ENCODE results near the gene NKTR. TPM values are rescaled to one million over a fixed set of nuclear protein-coding genes. Genes with fewer than 3 reads are reported as not detected.
"Not testable (repeated sequence)": the region's sequence is repeated elsewhere in the genome, so short reads cannot be mapped to it uniquely, and the experiment has no call there.

NKTR gene
- total RNA-seq = 41.7 TPM

GRCh38 chr3:42600111-42600957 is at the start of gene NKTR:
NKTR (plus strand) TSS chr3:42600686; CDS start chr3:42601007, 321 bp downstream.
- peak; percentile 89 to 97 for DNase-seq (ENCODE audit: low spot score in 2 of 2)
- H3K9me3 ChIP-seq = no peaks in the 10 kb centered on the region
- peak within 1 kb of the TSS; percentile 85 to 89 for H3K4me3 ChIP-seq
- H3K36me3 ChIP-seq = peaks cover 0 to 2% of the 10 kb centered on the region in 2 donors
- H3K27me3 ChIP-seq = no peaks in the 10 kb centered on the region
- intact Hi-C loops (cut with DNase I) = loop anchor here (1.0 to 5.0 kb wide), 4 partner anchors 10 to 147 kb away; partner anchors contain the start of gene SS18L2
- H3K27ac ChIP-seq = peak within 1 kb of the TSS; percentile 95 to 97
- no peak for TF ChIP-seq CTCF (IDR thresholded peaks at IDR 0.05)
- H3K4me1 ChIP-seq = peaks cover 0 to 11% of the 10 kb centered on the region in 2 donors

GRCh38 chr3:42552830-42553229 is 47.7 kb upstream of the NKTR start:
- intact Hi-C loops (cut with DNase I) = no loop called here

GRCh38 chr3:42556089-42556632 is 44.3 kb upstream of the NKTR start:
- no peak for TF ChIP-seq CTCF (IDR thresholded peaks at IDR 0.05)
- H3K36me3 ChIP-seq = peaks cover 63 to 79% of the 10 kb centered on the region in 2 donors
- H3K27ac ChIP-seq = no peak overlapping the region
- no peaks in the 10 kb centered on the region for H3K27me3 ChIP-seq
- intact Hi-C loops (cut with DNase I) = no loop called here
- no peaks in the 10 kb centered on the region for H3K9me3 ChIP-seq
- DNase-seq (ENCODE audit: low spot score in 2 of 2) = no peak
- H3K4me1 ChIP-seq = no peaks in the 10 kb centered on the region
- no peak overlapping the region for H3K4me3 ChIP-seq

More at GRCh38 chr3:42552830-42553229, 47.7 kb upstream of the NKTR start:
- peaks cover 40 to 57% of the 10 kb centered on the region in 2 donors for H3K36me3 ChIP-seq
- H3K27ac ChIP-seq = no peak overlapping the region
- no peaks in the 10 kb centered on the region for H3K27me3 ChIP-seq
- H3K4me1 ChIP-seq = no peaks in the 10 kb centered on the region
- TF ChIP-seq CTCF (IDR thresholded peaks at IDR 0.05) = no peak
- no peaks in the 10 kb centered on the region for H3K9me3 ChIP-seq
- DNase-seq (ENCODE audit: low spot score in 2 of 2) = no peak
- no peak overlapping the region for H3K4me3 ChIP-seq

GRCh38 chr3:42556817-42557216 is 43.7 kb upstream of the NKTR start:
- intact Hi-C loops (cut with DNase I); H3K9me3 ChIP-seq; H3K4me3 ChIP-seq; H3K27ac ChIP-seq; H3K4me1 ChIP-seq; H3K27me3 ChIP-seq; DNase-seq (ENCODE audit: low spot score in 2 of 2): not testable (repeated sequence)
- H3K36me3 ChIP-seq = peaks cover 66 to 82% of the 10 kb centered on the region in 2 donors

- intact Hi-C loops (cut with DNase I) = no loop called here
- peaks cover 64 to 91% of the 10 kb centered on the region in 2 donors for H3K36me3 ChIP-seq
- H3K9me3 ChIP-seq = no peaks in the 10 kb centered on the region
These were observed 42.6 kb upstream of the NKTR start for GRCh38 chr3:42557854-42558253.

More at GRCh38 chr3:42557854-42558253, 42.6 kb upstream of the NKTR start:
- H3K4me1 ChIP-seq = no peaks in the 10 kb centered on the region
- TF ChIP-seq CTCF (IDR thresholded peaks at IDR 0.05) = no peak
- no peak overlapping the region for H3K4me3 ChIP-seq
- no peak overlapping the region for H3K27ac ChIP-seq
- no peak for DNase-seq (ENCODE audit: low spot score in 2 of 2)
- no peaks in the 10 kb centered on the region for H3K27me3 ChIP-seq

Data from ascending aorta (tissue), 2 donors.